ENCODE measurements around the gene BCAP29. TPM values are rescaled to one million over a fixed set of nuclear protein-coding genes. Genes with fewer than 3 reads are reported as not detected.

The BCAP29 gene
- total RNA-seq, 1 donor from 2014 or later, result 25.0 TPM

- peaks cover 24% of the 10 kb centered on the region for H3K27me3 ChIP-seq (ENCODE audit: control insufficient read depth, insufficient read depth, low read length)
- H3K36me3 ChIP-seq (ENCODE audit: control insufficient read depth, insufficient read depth, low read length), result no peaks in the 10 kb centered on the region
- no peak overlapping the region for H3K4me3 ChIP-seq (ENCODE audit: low read depth, low read length)
- FAIRE-seq, result no peak
- TF ChIP-seq, protein P1, sequence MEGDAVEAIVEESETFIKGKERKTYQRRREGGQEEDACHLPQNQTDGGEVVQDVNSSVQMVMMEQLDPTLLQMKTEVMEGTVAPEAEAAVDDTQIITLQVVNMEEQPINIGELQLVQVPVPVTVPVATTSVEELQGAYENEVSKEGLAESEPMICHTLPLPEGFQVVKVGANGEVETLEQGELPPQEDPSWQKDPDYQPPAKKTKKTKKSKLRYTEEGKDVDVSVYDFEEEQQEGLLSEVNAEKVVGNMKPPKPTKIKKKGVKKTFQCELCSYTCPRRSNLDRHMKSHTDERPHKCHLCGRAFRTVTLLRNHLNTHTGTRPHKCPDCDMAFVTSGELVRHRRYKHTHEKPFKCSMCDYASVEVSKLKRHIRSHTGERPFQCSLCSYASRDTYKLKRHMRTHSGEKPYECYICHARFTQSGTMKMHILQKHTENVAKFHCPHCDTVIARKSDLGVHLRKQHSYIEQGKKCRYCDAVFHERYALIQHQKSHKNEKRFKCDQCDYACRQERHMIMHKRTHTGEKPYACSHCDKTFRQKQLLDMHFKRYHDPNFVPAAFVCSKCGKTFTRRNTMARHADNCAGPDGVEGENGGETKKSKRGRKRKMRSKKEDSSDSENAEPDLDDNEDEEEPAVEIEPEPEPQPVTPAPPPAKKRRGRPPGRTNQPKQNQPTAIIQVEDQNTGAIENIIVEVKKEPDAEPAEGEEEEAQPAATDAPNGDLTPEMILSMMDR (IDR thresholded peaks at IDR 0.05; ENCODE audit: insufficient read depth, low read length, severe bottlenecking), result no peak
- DNase-seq (ENCODE audit: low read depth), result no peak
Observed at GRCh38 chr7:107658467-107658866, 78.4 kb downstream of the BCAP29 start.

GRCh38 chr7:107659666-107660065 lies 79.6 kb downstream of the BCAP29 start:
- FAIRE-seq (peak; percentile 85), DNase-seq (ENCODE audit: low read depth) (peak; percentile 74)
- H3K36me3 ChIP-seq (ENCODE audit: control insufficient read depth, insufficient read depth, low read length), result no peaks in the 10 kb centered on the region
- peaks cover 24% of the 10 kb centered on the region for H3K27me3 ChIP-seq (ENCODE audit: control insufficient read depth, insufficient read depth, low read length)
- H3K4me3 ChIP-seq (ENCODE audit: low read depth, low read length), result no peak overlapping the region
- TF ChIP-seq, protein P1 (IDR thresholded peaks at IDR 0.05; ENCODE audit: insufficient read depth, low read length, severe bottlenecking), result no peak

DNA sequence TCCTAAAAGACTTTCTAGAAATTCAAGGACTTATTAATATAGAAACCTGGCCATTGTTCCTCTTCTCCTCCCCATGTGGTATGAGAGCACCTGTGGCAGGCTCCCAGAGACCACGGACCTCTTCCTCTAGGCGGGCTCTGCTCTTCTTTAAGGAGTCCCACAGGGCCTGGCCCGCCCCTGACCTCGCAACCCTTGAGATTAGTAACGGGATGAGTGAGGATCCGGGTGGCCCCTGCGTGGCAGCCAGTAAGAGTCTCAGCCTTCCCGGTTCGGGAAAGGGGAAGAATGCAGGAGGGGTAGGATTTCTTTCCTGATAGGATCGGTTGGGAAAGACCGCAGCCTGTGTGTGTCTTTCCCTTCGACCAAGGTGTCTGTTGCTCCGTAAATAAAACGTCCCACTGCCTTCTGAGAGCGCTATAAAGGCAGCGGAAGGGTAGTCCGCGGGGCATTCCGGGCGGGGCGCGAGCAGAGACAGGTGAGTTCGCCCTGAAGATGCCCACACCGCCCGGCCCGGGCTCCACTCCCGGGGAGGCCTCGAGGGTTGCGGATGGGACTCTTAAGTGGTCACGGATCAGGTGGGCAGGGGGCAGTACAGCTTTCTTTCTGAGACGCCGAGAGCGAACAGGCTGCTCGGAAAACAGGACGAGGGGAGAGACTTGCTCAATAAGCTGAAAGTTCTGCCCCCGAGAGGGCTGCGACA lies 80.5 kb downstream of the BCAP29 start, which contains the start of gene SLC26A4:
Gene SLC26A4, plus strand, starts transcription at position 448 of the 700 bp plus-strand sequence. CDS start 814 bp downstream, outside the sequence.
- no peak for FAIRE-seq

DNA sequence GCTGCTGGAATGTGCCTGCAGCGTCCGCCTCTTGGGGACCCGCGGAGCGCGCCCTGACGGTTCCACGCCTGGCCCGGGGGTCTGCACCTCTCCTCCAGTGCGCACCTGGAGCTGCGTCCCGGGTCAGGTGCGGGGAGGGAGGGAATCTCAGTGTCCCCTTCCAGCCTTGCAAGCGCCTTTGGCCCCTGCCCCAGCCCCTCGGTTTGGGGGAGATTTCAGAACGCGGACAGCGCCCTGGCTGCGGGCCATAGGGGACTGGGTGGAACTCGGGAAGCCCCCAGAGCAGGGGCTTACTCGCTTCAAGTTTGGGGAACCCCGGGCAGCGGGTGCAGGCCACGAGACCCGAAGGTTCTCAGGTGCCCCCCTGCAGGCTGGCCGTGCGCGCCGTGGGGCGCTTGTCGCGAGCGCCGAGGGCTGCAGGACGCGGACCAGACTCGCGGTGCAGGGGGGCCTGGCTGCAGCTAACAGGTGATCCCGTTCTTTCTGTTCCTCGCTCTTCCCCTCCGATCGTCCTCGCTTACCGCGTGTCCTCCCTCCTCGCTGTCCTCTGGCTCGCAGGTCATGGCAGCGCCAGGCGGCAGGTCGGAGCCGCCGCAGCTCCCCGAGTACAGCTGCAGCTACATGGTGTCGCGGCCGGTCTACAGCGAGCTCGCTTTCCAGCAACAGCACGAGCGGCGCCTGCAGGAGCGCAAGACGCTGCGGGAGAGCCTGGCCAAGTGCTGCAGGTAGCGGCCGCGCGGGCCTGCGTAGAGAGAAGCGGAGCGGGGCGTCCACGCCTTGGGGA lies 81.2 kb downstream of the BCAP29 start:
- Histone ChIP-seq H3K27me3 (ENCODE audit: control insufficient read depth, insufficient read depth, low read length) (peaks cover 27% of the 10 kb centered on the region), H3K4me3 (ENCODE audit: low read depth, low read length) (peak overlapping the region; percentile 38), H3K36me3 (ENCODE audit: control insufficient read depth, insufficient read depth, low read length) (no peaks in the 10 kb centered on the region)
- FAIRE-seq, result no peak
- DNase-seq (ENCODE audit: low read depth), result peak; percentile 41
- TF ChIP-seq, protein P1 (IDR thresholded peaks at IDR 0.05; ENCODE audit: insufficient read depth, low read length, severe bottlenecking), result peak; percentile 23

More for the DNA sequence above, 80.5 kb downstream of the BCAP29 start, which contains the start of gene SLC26A4:
- TF ChIP-seq, protein P1 (IDR thresholded peaks at IDR 0.05; ENCODE audit: insufficient read depth, low read length, severe bottlenecking), result no peak
- Histone ChIP-seq H3K36me3 (ENCODE audit: control insufficient read depth, insufficient read depth, low read length) (no peaks in the 10 kb centered on the region), H3K27me3 (ENCODE audit: control insufficient read depth, insufficient read depth, low read length) (peaks cover 27% of the 10 kb centered on the region), H3K4me3 (ENCODE audit: low read depth, low read length) (peak within 1 kb of the TSS; percentile 38)
- no peak for DNase-seq (ENCODE audit: low read depth)

- FAIRE-seq, result no peak
- peaks cover 27% of the 10 kb centered on the region for H3K27me3 ChIP-seq (ENCODE audit: control insufficient read depth, insufficient read depth, low read length)
- peak overlapping the region; percentile 38 for H3K4me3 ChIP-seq (ENCODE audit: low read depth, low read length)
- TF ChIP-seq, protein P1 (IDR thresholded peaks at IDR 0.05; ENCODE audit: insufficient read depth, low read length, severe bottlenecking), result no peak
- no peaks in the 10 kb centered on the region for H3K36me3 ChIP-seq (ENCODE audit: control insufficient read depth, insufficient read depth, low read length)
- no peak for DNase-seq (ENCODE audit: low read depth)
Observed at GRCh38 chr7:107661865-107662379, 81.9 kb downstream of the BCAP29 start.
